ENCODE measurements around the gene CLOCK. TPM values are rescaled to one million over a fixed set of nuclear protein-coding genes. Genes with fewer than 3 reads are reported as not detected.

Gene CLOCK
- total RNA-seq, 1 donor from 2014 or later: 32.0 TPM

GRCh38 chr4:55499495-55499894 is 47.2 kb downstream of the CLOCK start:
- intact Hi-C loops (cut with DNase I): no loop called here
- no peak for DNase-seq (ENCODE audit: low spot score)

- DNase-seq (ENCODE audit: low spot score): no peak
- intact Hi-C loops (cut with DNase I): no loop called here
These were observed 48.7 kb downstream of the CLOCK start for GRCh38 chr4:55498051-55498450.

DNA sequence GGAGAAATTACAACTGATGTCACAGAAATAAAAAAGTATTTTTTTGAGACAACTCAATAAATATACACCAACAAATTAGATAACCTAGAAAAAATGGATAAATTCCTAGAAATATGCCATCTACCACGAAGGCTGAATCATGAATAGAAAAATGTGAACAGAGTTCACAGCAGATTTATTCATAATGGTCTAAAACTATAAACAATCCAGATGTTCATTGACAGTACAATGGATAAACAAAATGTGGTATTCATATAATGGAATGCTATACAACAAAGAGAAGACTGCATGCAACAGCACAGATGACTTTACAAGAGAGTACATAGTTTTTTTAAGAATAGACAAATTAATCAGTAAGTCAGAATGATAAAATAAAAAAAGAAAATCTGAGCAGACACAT is 55.2 kb downstream of the CLOCK start:
- intact Hi-C loops (cut with DNase I): no loop called here

GRCh38 chr4:55488716-55489115 is 58.0 kb downstream of the CLOCK start:
- intact Hi-C loops (cut with DNase I): no loop called here
- DNase-seq (ENCODE audit: low spot score): no peak

More for the DNA sequence above, 55.2 kb downstream of the CLOCK start:
- DNase-seq (ENCODE audit: low spot score): no peak

GRCh38 chr4:55485821-55486220 is 60.9 kb downstream of the CLOCK start:
- no peak for DNase-seq (ENCODE audit: low spot score)
- intact Hi-C loops (cut with DNase I): no loop called here

- DNase-seq (ENCODE audit: low spot score): no peak
- intact Hi-C loops (cut with DNase I): no loop called here
These were observed 63.4 kb downstream of the CLOCK start for GRCh38 chr4:55483315-55483714.

- no peak for DNase-seq (ENCODE audit: low spot score)
These were observed 71.1 kb downstream of the CLOCK start for GRCh38 chr4:55475394-55476243.

GRCh38 chr4:55469979-55470378 is 76.7 kb downstream of the CLOCK start:
- intact Hi-C loops (cut with DNase I): no loop called here
- no peak for DNase-seq (ENCODE audit: low spot score)

More at GRCh38 chr4:55475394-55476243, 71.1 kb downstream of the CLOCK start:
- intact Hi-C loops (cut with DNase I): no loop called here

DNA sequence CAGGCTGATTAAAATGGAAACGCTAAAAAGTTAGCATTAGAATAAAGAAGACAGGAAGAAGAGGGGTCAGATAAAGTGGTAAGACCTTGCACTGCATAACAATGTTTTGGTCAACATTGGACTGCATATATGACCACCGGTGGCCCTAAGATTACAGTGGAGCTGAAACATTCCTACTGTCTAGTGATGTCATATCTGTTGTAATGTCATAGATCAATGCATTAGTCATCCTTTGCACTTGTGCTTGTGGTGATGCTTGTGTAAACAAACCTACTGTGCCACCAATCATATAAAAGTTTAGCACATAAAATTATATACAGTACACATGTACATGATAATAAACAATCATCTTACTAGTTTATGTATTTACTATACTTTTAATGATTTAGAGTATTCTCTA is 78.0 kb downstream of the CLOCK start:
- DNase-seq (ENCODE audit: low spot score): no peak
- intact Hi-C loops (cut with DNase I): no loop called here

- intact Hi-C loops (cut with DNase I): no loop called here
- DNase-seq (ENCODE audit: low spot score): no peak
These were observed 80.7 kb downstream of the CLOCK start for GRCh38 chr4:55466001-55466400.

- intact Hi-C loops (cut with DNase I): no loop called here
- DNase-seq (ENCODE audit: low spot score): no peak
These were observed 88.1 kb downstream of the CLOCK start for GRCh38 chr4:55458611-55459010.

GRCh38 chr4:55458164-55458563 is 88.5 kb downstream of the CLOCK start:
- DNase-seq (ENCODE audit: low spot score): no peak
- intact Hi-C loops (cut with DNase I): no loop called here

- intact Hi-C loops (cut with DNase I): no loop called here
- DNase-seq (ENCODE audit: low spot score): no peak
These were observed 96.1 kb downstream of the CLOCK start for GRCh38 chr4:55450566-55450965.

GRCh38 chr4:55447831-55448230 is 98.9 kb downstream of the CLOCK start:
- intact Hi-C loops (cut with DNase I): loop anchor here (5.0 kb wide), 1 partner anchor 104 kb away; no protein-coding TSS in a partner anchor
- no peak for DNase-seq (ENCODE audit: low spot score)

GRCh38 chr4:55447108-55447708 is 99.5 kb downstream of the CLOCK start:
- intact Hi-C loops (cut with DNase I): loop anchor here (5.0 kb wide), 1 partner anchor 105 kb away; no protein-coding TSS in a partner anchor
- DNase-seq (ENCODE audit: low spot score): no peak

- intact Hi-C loops (cut with DNase I): loop anchor here (5.0 kb wide), 1 partner anchor 106 kb away; no protein-coding TSS in a partner anchor
These were observed 100.2 kb downstream of the CLOCK start for GRCh38 chr4:55446578-55446922.

DNA sequence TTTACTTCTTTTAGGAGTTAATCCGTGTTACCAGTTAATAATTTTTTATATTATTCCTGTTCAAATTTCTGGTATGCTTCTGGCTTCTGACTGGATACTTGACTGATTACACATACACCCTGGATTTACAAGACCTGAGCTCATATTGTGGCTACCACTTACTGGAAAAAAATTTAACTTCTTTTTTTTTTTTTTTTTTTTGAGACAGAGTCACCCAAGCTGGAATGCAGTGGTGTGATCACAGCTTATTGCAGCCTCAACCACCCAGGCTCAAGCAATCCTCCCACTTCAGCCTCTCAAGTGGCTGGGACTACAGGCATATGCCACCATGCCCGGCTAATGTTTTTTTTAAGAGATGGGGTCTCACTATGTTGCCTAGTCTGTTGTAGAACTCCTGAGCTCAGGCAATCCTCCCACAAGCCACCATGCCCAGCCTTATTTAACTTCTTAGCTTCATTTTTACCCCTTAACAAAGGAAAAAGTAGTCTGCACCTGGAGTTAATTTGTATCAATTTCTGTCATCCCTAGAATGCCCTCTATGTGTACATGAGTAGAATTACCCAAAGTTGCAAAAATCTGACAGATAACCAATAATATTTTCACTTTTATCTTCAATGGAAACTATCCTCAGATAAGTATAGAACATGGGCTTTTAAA is 100.7 kb downstream of the CLOCK start:
- intact Hi-C loops (cut with DNase I): loop anchor here (5.0 kb wide), 1 partner anchor 106 kb away; no protein-coding TSS in a partner anchor
- no peak for DNase-seq (ENCODE audit: low spot score)

More at GRCh38 chr4:55446578-55446922, 100.2 kb downstream of the CLOCK start:
- DNase-seq (ENCODE audit: low spot score): no peak

DNA sequence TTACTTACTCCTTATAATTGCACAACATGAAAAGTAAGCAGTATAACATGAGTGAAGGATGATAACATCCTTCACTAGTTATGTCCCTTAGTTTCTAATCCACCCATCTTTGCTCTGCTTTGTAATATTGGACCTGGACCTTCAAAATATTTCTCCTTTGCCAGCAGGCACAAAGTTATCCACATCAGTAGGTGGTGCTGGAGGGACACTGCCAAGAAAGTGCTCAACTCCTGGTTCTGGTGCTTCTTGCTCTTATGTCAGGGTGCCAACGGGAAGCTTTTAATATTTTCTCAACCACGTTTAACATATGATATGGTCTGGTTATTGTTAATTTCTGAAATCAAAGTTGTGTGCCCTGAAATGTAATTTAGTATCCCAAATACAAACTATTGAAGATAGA is 101.9 kb downstream of the CLOCK start:
- intact Hi-C loops (cut with DNase I): loop anchor here (5.0 kb wide), 1 partner anchor 107 kb away; no protein-coding TSS in a partner anchor
- DNase-seq (ENCODE audit: low spot score): no peak

- intact Hi-C loops (cut with DNase I): no loop called here
- DNase-seq (ENCODE audit: low spot score): no peak
These were observed 104.2 kb downstream of the CLOCK start for GRCh38 chr4:55442541-55442940.

- no peak for DNase-seq (ENCODE audit: low spot score)
- intact Hi-C loops (cut with DNase I): no loop called here
These were observed 105.9 kb downstream of the CLOCK start for GRCh38 chr4:55440786-55441185.
